Transverse colon (tissue), 4 donors: Measurements from ENCODE around the gene MKRN3. TPM values are rescaled to one million over a fixed set of nuclear protein-coding genes. Genes with fewer than 3 reads are reported as not detected.

ENCODE experiments used
- DNase-seq: peaks from one replicate; pipeline ENCODE4 v3.0.0-alpha.2; 2019
- H3K27ac ChIP-seq, 4 donors: fragments of 200-600 bp; sonication (generic); 2 replicates each; pipeline ENCODE4 v1.5.1; 2016 to 2018; ENCODE audit warnings: inconsistent platforms in 4 of 4
- H3K27me3 ChIP-seq: fragments of 200-600 bp; sonication (generic); 2 replicates; pipeline ENCODE4 v1.5.1; 2017; ENCODE audit warnings: inconsistent platforms
- H3K36me3 ChIP-seq, 4 donors: fragments of 200-600 bp; sonication (generic); 2 replicates each; pipeline ENCODE4 v1.5.1; 2017 to 2019; ENCODE audit warnings: inconsistent platforms in 4 of 4
- H3K4me1 ChIP-seq, 4 donors: fragments of 200-600 bp; sonication (generic); 2 replicates each; pipeline ENCODE4 v1.5.1; 2017 to 2020; ENCODE audit warnings: inconsistent platforms in 4 of 4
- H3K4me3 ChIP-seq, 4 donors: fragments of 200-600 bp; sonication (generic); 1 replicate in 1 of 4; 2 replicates in 3 of 4; pipeline versions ENCODE4 v1.5.1 to v1.6.1; 2017 to 2019; ENCODE audit warnings: inconsistent platforms in 4 of 4
- H3K9me3 ChIP-seq, 2 donors: fragments of 200-600 bp; sonication (generic); 2 replicates each; pipeline ENCODE4 v1.5.1; 2017 to 2019; ENCODE audit warnings: inconsistent platforms in 2 of 2
- CTCF ChIP-seq, 5 experiments: fragments of 200-600 bp in 3 of 5; fragments of 450-650 bp in 2 of 5; sonication (generic) in 3 of 5; IDR thresholded peaks; 1 replicate in 2 of 5; 2 replicates in 3 of 5; pipeline ENCODE4 v1.5.1; 2016 to 2017; ENCODE audit warnings: antibody characterized with exemption in 5 of 5, inconsistent platforms in 3 of 5, mild to moderate bottlenecking in 2 of 5, moderate library complexity in 1 of 5
- EP300 ChIP-seq: sonication (generic); formaldehyde crosslinking; IDR thresholded peaks from one replicate; pipeline ENCODE4 v1.6.1; 2017; ENCODE audit warnings: antibody characterized with exemption, low read depth
- POLR2A ChIP-seq: fragments of 450-650 bp; IDR thresholded peaks from one replicate; pipeline ENCODE4 v1.6.1; 2016; ENCODE audit warnings: antibody characterized with exemption, mild to moderate bottlenecking, moderate library complexity
- POLR2AphosphoS5 ChIP-seq, 3 donors: sonication (generic); formaldehyde crosslinking; IDR thresholded peaks; one replicate each; pipeline ENCODE4 v1.6.1; 2016; ENCODE audit warnings: antibody characterized with exemption in 3 of 3
- WGBS, 2 donors: methylation state at CpG; one replicate each; pipeline ENCODE4 v1.1.5; 2018; ENCODE audit warnings: low coverage in 1 of 2; 5-methylcytosine and 5-hydroxymethylcytosine counted together
- in situ Hi-C, 4 donors: fragments of 200-750 bp; cut with MboI; loops; one replicate each; pipeline versions ENCODE4 v1.15.0 to v1.15.1; 2017; ENCODE audit warnings: low sequenced_read_pairs in 3 of 4, low pct_ligation_motif_present in 1 of 4, low pct_unique_long_range_greater_than_20kb in 1 of 4
- intact Hi-C: fragments of 100-400 bp; cut with DNase I; formaldehyde crosslinking; loops from one replicate; pipeline ENCODE4 v1.15.1; 2023; ENCODE audit warnings: low total_unique reads
- total RNA-seq, 4 donors: library from RNA; depleted of rRNA; stranded (reverse); fragments of >200 nt; gene quantifications; one replicate each; pipeline ENCODE4 v1.1.0, GENCODE V29; 2016

MKRN3 gene
- total RNA-seq: 1 to 10 TPM in 1 of 4 donors, under 1 TPM in 2, not detected in 1; 0.14 to 3.2 (median 0.80) TPM

DNA sequence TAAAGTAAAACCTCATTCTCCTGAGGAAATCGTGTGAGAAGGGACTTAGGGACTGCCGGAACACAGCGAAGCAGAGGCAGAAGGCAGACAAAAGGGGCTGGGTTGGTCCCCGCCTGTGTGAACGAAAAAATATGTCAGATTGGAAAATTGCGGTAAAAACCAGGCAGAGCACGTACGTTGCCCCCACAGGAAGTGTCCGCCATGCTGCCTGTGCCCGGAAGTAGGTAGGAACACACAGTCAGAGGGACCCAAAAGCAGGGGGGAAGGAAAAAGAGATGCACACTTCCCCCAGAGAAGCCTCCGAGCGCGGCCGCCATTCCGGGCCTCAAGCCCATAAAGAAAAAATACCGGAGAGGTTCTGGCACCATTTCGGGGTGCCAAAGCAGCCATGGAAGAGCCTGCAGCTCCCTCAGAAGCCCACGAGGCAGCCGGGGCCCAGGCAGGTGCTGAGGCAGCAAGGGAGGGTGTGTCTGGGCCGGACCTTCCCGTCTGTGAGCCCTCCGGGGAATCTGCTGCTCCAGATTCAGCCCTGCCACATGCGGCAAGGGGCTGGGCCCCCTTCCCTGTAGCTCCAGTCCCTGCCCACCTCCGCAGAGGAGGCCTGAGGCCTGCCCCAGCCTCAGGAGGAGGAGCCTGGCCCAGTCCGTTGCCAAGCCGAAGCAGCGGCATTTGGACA lies at the start of gene MKRN3:
TSS of gene MKRN3 (plus strand) at position 280 of the 676 bp plus-strand sequence. CDS start at position 389, 109 bp downstream.
- H3K27me3 ChIP-seq: peaks cover 6% of the 10 kb centered on the region
- 84 to 88% methylated on average over 3 to 27 of the region's 27 CpGs for WGBS, 2 donors
- DNase-seq: peak; percentile 18
- intact Hi-C loops: no loop called here
- H3K4me1 ChIP-seq: peaks cover 0 to 4% (median 0%) of the 10 kb centered on the region in 4 donors
- in situ Hi-C loops: loop anchor here in 1 of 4 donors (10.0 kb wide), 1 partner anchor 61 kb away; no protein-coding TSS in a partner anchor
- TF ChIP-seq CTCF (IDR thresholded peaks at IDR 0.05) (no peak), POLR2A (no peak), EP300 (no peak), POLR2AphosphoS5 (IDR thresholded peaks at IDR 0.05) (no peak)
- no peaks in the 10 kb centered on the region for H3K9me3 ChIP-seq
- H3K27ac ChIP-seq: peak within 1 kb of the TSS in 2 of 4 donors; percentile 51 to 54
- H3K36me3 ChIP-seq: no peaks in the 10 kb centered on the region
- H3K4me3 ChIP-seq: peak within 1 kb of the TSS in 3 of 4 donors; percentile 3 to 7 (median 4)

DNA sequence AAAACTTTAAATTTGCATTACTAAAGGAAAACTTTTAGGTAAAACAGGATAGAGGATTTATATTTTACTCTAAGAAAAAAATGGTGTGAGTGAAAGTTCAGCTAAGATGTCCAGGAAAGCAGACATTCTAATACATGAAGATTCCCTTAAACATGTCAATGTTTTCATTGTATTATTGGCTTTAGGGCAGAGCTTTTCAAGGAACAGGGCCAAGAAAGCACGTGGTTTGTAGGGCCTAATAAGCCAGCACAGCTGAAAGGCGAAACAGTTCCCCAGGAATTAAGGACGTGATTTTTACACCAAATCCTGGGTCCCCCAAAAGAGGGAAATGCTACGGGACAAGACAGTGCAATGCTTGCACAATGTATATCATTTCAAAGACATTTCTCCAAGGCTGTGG lies 48.6 kb upstream of the MKRN3 start:
- no peak for DNase-seq
- TF ChIP-seq EP300 (no peak), POLR2AphosphoS5 (IDR thresholded peaks at IDR 0.05) (no peak), POLR2A (no peak), CTCF (IDR thresholded peaks at IDR 0.05) (no peak)
- Histone ChIP-seq H3K27ac (no peak overlapping the region), H3K27me3 (no peaks in the 10 kb centered on the region), H3K4me3 (no peak overlapping the region), H3K9me3 (no peaks in the 10 kb centered on the region), H3K4me1 (no peaks in the 10 kb centered on the region), H3K36me3 (no peaks in the 10 kb centered on the region)
- intact Hi-C loops: no loop called here
- WGBS, 2 donors: 44 to 68% methylated on average over 4 of the region's 4 CpGs
- in situ Hi-C loops: no loop called here

GRCh38 chr15:23518104-23518503 lies 47.4 kb upstream of the MKRN3 start:
- DNase-seq: no peak
- intact Hi-C loops: no loop called here
- in situ Hi-C loops: no loop called here
- Histone ChIP-seq H3K27me3 (no peaks in the 10 kb centered on the region), H3K36me3 (no peaks in the 10 kb centered on the region), H3K4me1 (no peaks in the 10 kb centered on the region), H3K9me3 (no peaks in the 10 kb centered on the region), H3K4me3 (no peak overlapping the region), H3K27ac (no peak overlapping the region)
- no peak for TF ChIP-seq POLR2A
- no peak for TF ChIP-seq EP300
- TF ChIP-seq CTCF (IDR thresholded peaks at IDR 0.05): no peak
- TF ChIP-seq POLR2AphosphoS5 (IDR thresholded peaks at IDR 0.05): no peak
- 80 to 90% methylated on average over 5 of the region's 5 CpGs for WGBS, 2 donors

DNA sequence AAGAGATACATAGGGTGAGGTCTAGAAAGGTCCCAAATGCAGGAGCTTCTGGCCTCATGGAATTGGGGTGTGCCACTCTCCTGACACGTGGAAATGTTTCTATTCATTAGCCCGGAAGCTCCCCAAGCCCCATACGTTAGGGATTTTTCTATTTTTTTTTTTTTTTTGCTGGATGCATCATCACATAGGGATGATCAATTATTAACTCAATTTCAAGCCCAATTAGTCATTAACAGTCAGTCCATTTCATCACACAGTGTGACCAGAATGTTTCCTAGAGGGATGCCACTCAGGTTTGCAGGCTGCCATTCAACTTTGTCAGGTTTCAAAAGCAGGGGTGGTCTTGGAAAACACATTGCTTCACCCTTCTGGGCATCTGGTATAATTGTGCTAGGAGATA lies 40.7 kb upstream of the MKRN3 start:
- WGBS, 2 donors: 62 to 63% methylated on average over 3 of the region's 3 CpGs
- TF ChIP-seq POLR2A (no peak), POLR2AphosphoS5 (IDR thresholded peaks at IDR 0.05) (no peak), CTCF (IDR thresholded peaks at IDR 0.05) (no peak), EP300 (no peak)
- intact Hi-C loops: no loop called here
- H3K27me3 ChIP-seq: no peaks in the 10 kb centered on the region
- in situ Hi-C loops: no loop called here
- H3K4me3 ChIP-seq: no peak overlapping the region
- DNase-seq: no peak
- H3K9me3 ChIP-seq: no peaks in the 10 kb centered on the region
- H3K4me1 ChIP-seq: no peaks in the 10 kb centered on the region
- no peak overlapping the region for H3K27ac ChIP-seq
- H3K36me3 ChIP-seq: no peaks in the 10 kb centered on the region
